Right lobe of liver (tissue), 6 donors: ENCODE measurements around the gene RCOR1. TPM values are rescaled to one million over a fixed set of nuclear protein-coding genes. Genes with fewer than 3 reads are reported as not detected.

ENCODE experiments used
- ATAC-seq, 4 donors: fragments of 200-7000 bp; cut with Tn5 transposase; one replicate each; pipeline ENCODE4 v1.9.1; 2020; ENCODE audit warnings: mild to moderate bottlenecking in 4 of 4, moderate library complexity in 4 of 4
- DNase-seq, 3 donors: peaks; one replicate each; pipeline ENCODE4 v3.0.0-alpha.2; 2020
- H3K27ac ChIP-seq, 3 donors: fragments of 200-600 bp; one replicate each; pipeline ENCODE4 v1.8.0; 2022
- H3K27me3 ChIP-seq, 2 donors: fragments of 200-600 bp; one replicate each; pipeline ENCODE4 v1.8.0; 2022
- H3K36me3 ChIP-seq, 4 donors: fragments of 200-600 bp; sonication (generic) in 1 of 4; one replicate each; pipeline versions ENCODE4 v1.5.1 to v1.8.0; 2017 to 2022; ENCODE audit warnings: control low read depth in 1 of 4
- H3K4me1 ChIP-seq, 4 donors: fragments of 200-600 bp; sonication (generic) in 1 of 4; one replicate each; pipeline versions ENCODE4 v1.5.1 to v1.8.0; 2017 to 2022; ENCODE audit warnings: control low read depth in 1 of 4
- H3K4me3 ChIP-seq, 3 donors: fragments of 200-600 bp; one replicate each; pipeline ENCODE4 v1.8.0; 2022
- H3K9me3 ChIP-seq, 4 donors: fragments of 200-600 bp; sonication (generic) in 1 of 4; one replicate each; pipeline versions ENCODE4 v1.5.1 to v1.8.0; 2017 to 2022; ENCODE audit warnings: control low read depth in 1 of 4
- CTCF ChIP-seq, 4 donors: fragments of 200-600 bp in 3 of 4; fragments of 450-650 bp in 1 of 4; IDR thresholded peaks; one replicate each; pipeline versions ENCODE4 v1.5.1 to v1.8.0; 2016 to 2022; ENCODE audit warnings: antibody characterized with exemption in 4 of 4, mild to moderate bottlenecking in 2 of 4
- POLR2A ChIP-seq: fragments of 450-650 bp; IDR thresholded peaks from one replicate; pipeline ENCODE4 v1.6.1; 2017; ENCODE audit warnings: antibody characterized with exemption, mild to moderate bottlenecking
- WGBS: methylation state at CpG from one replicate; pipeline ENCODE4 v1.1.6; 2018; ENCODE audit warnings: low coverage, low lambda C conversion rate; ENCODE audit not compliant: insufficient coverage; ENCODE audit errors: missing lambda C conversion rate; 5-methylcytosine and 5-hydroxymethylcytosine counted together
- intact Hi-C, 2 donors: fragments of 100-400 bp; cut with DNase I; formaldehyde crosslinking; loops; one replicate each; pipeline versions ENCODE4 v1.11.2 to v1.14.1; 2022
- total RNA-seq, 6 experiments: library from RNA; depleted of rRNA in 2 of 6; stranded (reverse); fragments of >200 nt in 2 of 6; fragmentation: NEBNext Ultra II Directional in 3 of 6; extraction: Animal tissue kit (Norgen Biotek cat#: 25700) in 3 of 6; gene quantifications; one replicate each; pipeline versions ENCODE4 v1.1.0 to v1.2.4, GENCODE V29; 2016 to 2023
- donor health status: DM: no; HTN: yes; CAD: no.
- donor health status: DM: no; HTN: no; CAD: no.
- donor health status: DM: no; HTN: no; CAD: no.
- donor health status: DM: no; HTN: yes; CAD: no.
- donor health status: DM: no; HTN: yes; CAD: no.

The RCOR1 gene
- total RNA-seq, 6 experiments from 2014 or later, result 7.5 to 14.1 (median 8.7) TPM

- Histone ChIP-seq H3K27me3 (no peaks in the 10 kb centered on the region), H3K9me3 (no peaks in the 10 kb centered on the region), H3K4me1 (no peaks in the 10 kb centered on the region), H3K4me3 (no peak overlapping the region), H3K27ac (no peak overlapping the region), H3K36me3 (no peaks in the 10 kb centered on the region)
- intact Hi-C loops, result no loop called here
- TF ChIP-seq CTCF (IDR thresholded peaks at IDR 0.05) (no peak), POLR2A (no peak)
- 94% methylated on average over 2 of the region's 3 CpGs for WGBS
- ATAC-seq (no peak), DNase-seq (no peak)
Measured at GRCh38 chr14:102644523-102644922, 52.1 kb downstream of the RCOR1 start.

GRCh38 chr14:102645746-102646440 lies 53.4 kb downstream of the RCOR1 start:
- ATAC-seq (peak in 1 of 4 donors; percentile 25), DNase-seq (no peak)
- no peak for TF ChIP-seq POLR2A
- TF ChIP-seq CTCF (IDR thresholded peaks at IDR 0.05), result no peak
- intact Hi-C loops, result no loop called here
- Histone ChIP-seq H3K4me3 (no peak overlapping the region), H3K9me3 (no peaks in the 10 kb centered on the region), H3K4me1 (no peaks in the 10 kb centered on the region), H3K36me3 (no peaks in the 10 kb centered on the region), H3K27me3 (no peaks in the 10 kb centered on the region), H3K27ac (no peak overlapping the region)
- WGBS, result 20% methylated on average over 1 of the region's 2 CpGs

- Histone ChIP-seq H3K4me1 (no peaks in the 10 kb centered on the region), H3K36me3 (no peaks in the 10 kb centered on the region), H3K27me3 (no peaks in the 10 kb centered on the region), H3K9me3 (no peaks in the 10 kb centered on the region), H3K4me3 (no peak overlapping the region), H3K27ac (no peak overlapping the region)
- DNase-seq (no peak), ATAC-seq (no peak)
- no peak for TF ChIP-seq CTCF (IDR thresholded peaks at IDR 0.05)
- TF ChIP-seq POLR2A, result no peak
- 92% methylated on average over 3 of the region's 3 CpGs for WGBS
- intact Hi-C loops, result no loop called here
Measured at GRCh38 chr14:102646615-102647014, 54.2 kb downstream of the RCOR1 start.

- no peak overlapping the region for H3K27ac ChIP-seq
- no peak for ATAC-seq
Measured at GRCh38 chr14:102652194-102652593, 59.7 kb downstream of the RCOR1 start.

More at GRCh38 chr14:102652194-102652593, 59.7 kb downstream of the RCOR1 start:
- DNase-seq, result no peak
- Histone ChIP-seq H3K4me1 (no peaks in the 10 kb centered on the region), H3K36me3 (no peaks in the 10 kb centered on the region), H3K9me3 (no peaks in the 10 kb centered on the region), H3K4me3 (no peak overlapping the region), H3K27me3 (no peaks in the 10 kb centered on the region)
- TF ChIP-seq CTCF (IDR thresholded peaks at IDR 0.05) (no peak), POLR2A (no peak)
- intact Hi-C loops, result no loop called here
- WGBS, result 74% methylated on average over 3 of the region's 3 CpGs
